Panc1 (cell line): ENCODE results near the gene OSBPL5. TPM values are rescaled to one million over a fixed set of nuclear protein-coding genes. Genes with fewer than 3 reads are reported as not detected.

Experiments
- ATAC-seq: fragments of 200-7000 bp; cut with Tn5 transposase; 2 replicates; pipeline ENCODE4 v1.9.1; 2020; ENCODE audit warnings: mild to moderate bottlenecking, moderate library complexity
- BruUV-seq: library from RNA; stranded (reverse); fragments of 400-500 nt; replicated peaks from 2 replicates; lab custom pipeline; 2021; lab: Mats Ljungman, UMichigan
- CTCF ChIA-PET: fragments of 300-600 bp; sonication (Branson Sonifier 250); formaldehyde crosslinking; loops from one replicate; lab custom pipeline; 2022; ENCODE audit warnings: antibody characterized with exemption; lab: Charles Lee
- POLR2A ChIA-PET: fragments of 300-600 bp; sonication (Branson Sonifier 250); formaldehyde crosslinking; loops from one replicate; lab custom pipeline; 2022; ENCODE audit warnings: antibody characterized with exemption; lab: Charles Lee
- DNase-seq: peaks from one replicate; pipeline ENCODE4 v3.0.0-alpha.2; 2010; ENCODE audit warnings: low read depth, low spot score
- H3K27ac ChIP-seq: 2 replicates; pipeline ENCODE4 v1.5.1; 2011; ENCODE audit warnings: mild to moderate bottlenecking, low read length, inconsistent platforms
- H3K27me3 ChIP-seq: fragments of 200-500 bp; sonication (Bioruptor generic); 2 replicates; pipeline ENCODE4 v1.6.0; 2014; ENCODE audit warnings: low read length, inconsistent platforms; ENCODE audit not compliant: control insufficient read depth, insufficient read depth
- H3K36me3 ChIP-seq: fragments of 200-500 bp; sonication (Bioruptor generic); 2 replicates; pipeline ENCODE4 v1.5.1; 2014; ENCODE audit warnings: inconsistent platforms, mild to moderate bottlenecking, low read length, moderate library complexity; ENCODE audit not compliant: control insufficient read depth, insufficient read depth
- H3K4me1 ChIP-seq: 2 replicates; pipeline ENCODE4 v1.5.1; 2011; ENCODE audit warnings: inconsistent platforms, mild to moderate bottlenecking, low read length, moderate library complexity; ENCODE audit not compliant: control insufficient read depth, insufficient read depth
- H3K4me3 ChIP-seq, 2 experiments: 2 replicates each; pipeline ENCODE4 v1.5.1; 2011 to 2012; ENCODE audit warnings: low read depth in 2 of 2, low read length in 2 of 2, mild to moderate bottlenecking in 2 of 2, inconsistent platforms in 1 of 2, moderate library complexity in 1 of 2
- H3K9me3 ChIP-seq: fragments of 200-500 bp; sonication (Bioruptor generic); 2 replicates; pipeline ENCODE4 v1.5.1; 2014; ENCODE audit warnings: low read depth, mild to moderate bottlenecking, inconsistent platforms, low read length, moderate library complexity; ENCODE audit not compliant: control insufficient read depth, insufficient read depth
- CTCF ChIP-seq: fragments of 450-650 bp; IDR thresholded peaks from 2 replicates; pipeline ENCODE4 v1.5.1; 2017; ENCODE audit warnings: mild to moderate bottlenecking
- POLR2AphosphoS5 ChIP-seq: IDR thresholded peaks from 2 replicates; pipeline ENCODE4 v1.6.1; 2012; ENCODE audit warnings: mild to moderate bottlenecking, low read depth, low read length, moderate library complexity
- REST ChIP-seq, 2 experiments: IDR thresholded peaks; 2 replicates each; pipeline ENCODE4 v1.6.1; 2011 to 2012; ENCODE audit warnings: low read depth in 2 of 2, control low read depth in 1 of 2, low read length in 1 of 2, mild to moderate bottlenecking in 1 of 2, moderate library complexity in 1 of 2; ENCODE audit not compliant: insufficient read depth in 1 of 2
- SIN3A ChIP-seq: IDR thresholded peaks from 2 replicates; pipeline ENCODE4 v1.6.1; 2012; ENCODE audit warnings: low read depth, mild to moderate bottlenecking, low read length, moderate library complexity, borderline replicate concordance; ENCODE audit not compliant: insufficient read depth
- TCF7L2 ChIP-seq: IDR thresholded peaks from 2 replicates; pipeline ENCODE4 v1.6.1; 2011; ENCODE audit warnings: mild to moderate bottlenecking, low read depth, low read length, inconsistent platforms
- in situ Hi-C: cut with HindIII; loops from 2 replicates; pipeline ENCODE4 v1.10.0; 2016; ENCODE audit warnings: low sequenced_read_pairs, low pct_unique_long_range_greater_than_20kb
- intact Hi-C: fragments of 100-400 bp; cut with micrococcal nuclease; formaldehyde crosslinking; loops from one replicate; pipeline ENCODE4 v1.10.0; 2022; ENCODE audit not compliant: unreplicated experiment
- total RNA-seq: library from RNA; stranded (reverse); gene quantifications from one replicate; pipeline ENCODE4 v1.2.1, GENCODE V29; 2021; ENCODE audit not compliant: unreplicated experiment

Gene OSBPL5
- total RNA-seq, 1 experiment from 2014 or later = 20.2 TPM

GRCh38 chr11:3167143-3168119, 2.3 kb upstream of the OSBPL5 start:
- Histone ChIP-seq H3K27ac (no peak overlapping the region), H3K4me3 (no peak overlapping the region), H3K4me1 (peaks cover 30% of the 10 kb centered on the region), H3K36me3 (no peaks in the 10 kb centered on the region), H3K27me3 (no peaks in the 10 kb centered on the region), H3K9me3 (no peaks in the 10 kb centered on the region)
- ATAC-seq = no peak
- CTCF ChIA-PET = no interaction called here
- no peak for TF ChIP-seq REST (IDR thresholded peaks at IDR 0.05; ENCODE audit: insufficient read depth in 1 of 2, low read depth in 2 of 2, low read length in 1 of 2)
- TF ChIP-seq POLR2AphosphoS5 = no peak
- TF ChIP-seq SIN3A = no peak
- TF ChIP-seq CTCF = no peak
- TF ChIP-seq TCF7L2 = no peak
- intact Hi-C loops = no loop called here
- in situ Hi-C loops = no loop called here
- POLR2A ChIA-PET = no interaction called here
- BruUV-seq = no TSS peak
- no peak for DNase-seq

GRCh38 chr11:3166268-3167142, 1.4 kb upstream of the OSBPL5 start:
- H3K9me3 ChIP-seq = no peaks in the 10 kb centered on the region
- ATAC-seq = no peak
- intact Hi-C loops (no loop called here), in situ Hi-C loops (no loop called here)
- DNase-seq = no peak
- H3K4me3 ChIP-seq = no peak overlapping the region
- CTCF ChIA-PET = no interaction called here
- peaks cover 30% of the 10 kb centered on the region for H3K4me1 ChIP-seq
- H3K36me3 ChIP-seq = no peaks in the 10 kb centered on the region
- no peak overlapping the region for H3K27ac ChIP-seq
- no peaks in the 10 kb centered on the region for H3K27me3 ChIP-seq
- BruUV-seq = no TSS peak
- TF ChIP-seq POLR2AphosphoS5 (no peak), CTCF (no peak), TCF7L2 (no peak), REST (IDR thresholded peaks at IDR 0.05; ENCODE audit: insufficient read depth in 1 of 2, low read depth in 2 of 2, low read length in 1 of 2) (no peak), SIN3A (no peak)
- POLR2A ChIA-PET = no interaction called here
